Kidney (tissue), 14 donors: ENCODE results near the gene SCN5A. TPM values are rescaled to one million over a fixed set of nuclear protein-coding genes. Genes with fewer than 3 reads are reported as not detected.

Experiments
- DNase-seq, 5 donors: peaks; one replicate each; pipeline ENCODE4 v3.0.0-alpha.2; 2013 to 2020
- FAIRE-seq: peaks from 2 replicates; lab custom pipeline; 2012; peaks lifted over from hg19 to GRCh38; lab: Jason Lieb, UNC
- H3K27ac ChIP-seq, 2 donors: one replicate each; pipeline ENCODE4 v1.7.0; 2013; ENCODE audit warnings: low read depth in 2 of 2, low read length in 2 of 2, inconsistent platforms in 1 of 2
- H3K27me3 ChIP-seq: one replicate; pipeline ENCODE4 v1.7.1; 2013; ENCODE audit warnings: low read length, inconsistent platforms; ENCODE audit not compliant: control insufficient read depth, insufficient read depth
- H3K36me3 ChIP-seq, 3 donors: one replicate each; pipeline versions ENCODE4 v1.7.0 to v1.7.1; 2013; ENCODE audit warnings: low read length in 3 of 3, control low read depth in 1 of 3, inconsistent platforms in 1 of 3; ENCODE audit not compliant: insufficient read depth in 3 of 3, control insufficient read depth in 2 of 3
- H3K4me1 ChIP-seq, 3 donors: one replicate each; pipeline versions ENCODE4 v1.7.0 to v1.7.1; 2013; ENCODE audit warnings: low read length in 3 of 3, inconsistent platforms in 1 of 3, low read depth in 1 of 3; ENCODE audit not compliant: control insufficient read depth in 2 of 3, insufficient read depth in 2 of 3
- H3K4me3 ChIP-seq, 3 donors: one replicate each; pipeline versions ENCODE4 v1.7.0 to v1.8.1; 2013; ENCODE audit warnings: low read length in 3 of 3, control low read depth in 1 of 3, inconsistent platforms in 1 of 3
- H3K9ac ChIP-seq, 3 donors: one replicate each; pipeline versions ENCODE4 v1.7.0 to v1.7.1; 2013; ENCODE audit warnings: low read length in 3 of 3, control low read depth in 1 of 3, inconsistent platforms in 1 of 3
- H3K9me3 ChIP-seq, 3 donors: one replicate each; pipeline versions ENCODE4 v1.7.0 to v1.7.1; 2013; ENCODE audit warnings: low read length in 3 of 3, control low read depth in 1 of 3, inconsistent platforms in 1 of 3; ENCODE audit not compliant: control insufficient read depth in 2 of 3, insufficient read depth in 1 of 3
- intact Hi-C: fragments of 100-400 bp; cut with DNase I; formaldehyde crosslinking; loops from one replicate; pipeline ENCODE4 v1.11.1; 2022
- polyA plus RNA-seq: library from polyadenylated mRNA; stranded (reverse); fragments of 350-450 nt; fragmentation: Illumina TruSeq; extraction: RNeasy Lipid Tissue Mini Kit (QIAGEN cat#74804); gene quantifications from one replicate; pipeline ENCODE4 v1.2.3, GENCODE V29; 2014; ENCODE audit warnings: low read depth, low replicate concordance; ENCODE audit not compliant: insufficient read depth
- total RNA-seq: library from RNA; stranded (reverse); fragmentation: NEBNext Ultra II Directional; extraction: Animal tissue kit (Norgen Biotek cat#: 25700); gene quantifications from one replicate; pipeline ENCODE4 v1.2.1, GENCODE V29; 2021
- TF ChIP-seq, protein P1 (sequence below): IDR thresholded peaks from 3 replicates; pipeline ENCODE4 v1.5.1; 2012; ENCODE audit warnings: mild to moderate bottlenecking, moderate library complexity, borderline replicate concordance; ENCODE audit not compliant: insufficient read depth; ENCODE audit errors: extremely low read depth
- donor health status: control.
- donor health status: control.
- donor health status: control.
- donor health status: control.
- donor health status: control.
- donor health status: DM: yes; HTN: yes; CAD: no.
- donor health status: Normal renal cell carcinoma (clear cell type).

Gene SCN5A
- total and polyA plus RNA-seq, 2 donors from 2014 or later: 0.06 to 0.72 TPM

DNA sequence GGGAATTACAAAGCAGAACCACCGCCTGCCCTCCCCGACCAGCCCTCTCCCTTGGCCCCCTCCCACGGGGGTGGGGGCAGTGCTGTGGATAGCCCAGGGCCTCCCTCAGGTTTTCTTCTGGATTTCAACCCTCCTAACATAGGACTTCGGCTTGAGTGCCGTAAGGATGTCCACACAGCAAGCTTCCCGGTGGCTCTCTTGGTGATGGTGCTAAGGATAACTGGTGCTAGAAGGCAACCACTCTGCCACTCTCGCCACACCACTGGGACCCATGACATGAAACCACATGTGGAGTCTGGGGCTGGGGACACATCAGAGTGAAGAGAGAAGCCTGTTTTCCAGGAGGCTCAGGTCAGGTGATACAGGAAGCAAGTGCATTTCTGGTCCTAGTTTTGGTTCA is 35.4 kb downstream of the SCN5A start:
- H3K9me3 ChIP-seq: no peaks in the 10 kb centered on the region
- no peak overlapping the region for H3K9ac ChIP-seq
- H3K27ac ChIP-seq: no peak overlapping the region
- H3K4me1 ChIP-seq: no peaks in the 10 kb centered on the region
- DNase-seq: no peak
- intact Hi-C loops: no loop called here
- H3K36me3 ChIP-seq: no peaks in the 10 kb centered on the region
- no peak for FAIRE-seq
- TF ChIP-seq, protein P1, sequence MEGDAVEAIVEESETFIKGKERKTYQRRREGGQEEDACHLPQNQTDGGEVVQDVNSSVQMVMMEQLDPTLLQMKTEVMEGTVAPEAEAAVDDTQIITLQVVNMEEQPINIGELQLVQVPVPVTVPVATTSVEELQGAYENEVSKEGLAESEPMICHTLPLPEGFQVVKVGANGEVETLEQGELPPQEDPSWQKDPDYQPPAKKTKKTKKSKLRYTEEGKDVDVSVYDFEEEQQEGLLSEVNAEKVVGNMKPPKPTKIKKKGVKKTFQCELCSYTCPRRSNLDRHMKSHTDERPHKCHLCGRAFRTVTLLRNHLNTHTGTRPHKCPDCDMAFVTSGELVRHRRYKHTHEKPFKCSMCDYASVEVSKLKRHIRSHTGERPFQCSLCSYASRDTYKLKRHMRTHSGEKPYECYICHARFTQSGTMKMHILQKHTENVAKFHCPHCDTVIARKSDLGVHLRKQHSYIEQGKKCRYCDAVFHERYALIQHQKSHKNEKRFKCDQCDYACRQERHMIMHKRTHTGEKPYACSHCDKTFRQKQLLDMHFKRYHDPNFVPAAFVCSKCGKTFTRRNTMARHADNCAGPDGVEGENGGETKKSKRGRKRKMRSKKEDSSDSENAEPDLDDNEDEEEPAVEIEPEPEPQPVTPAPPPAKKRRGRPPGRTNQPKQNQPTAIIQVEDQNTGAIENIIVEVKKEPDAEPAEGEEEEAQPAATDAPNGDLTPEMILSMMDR: no peak
- H3K4me3 ChIP-seq: no peak overlapping the region
- H3K27me3 ChIP-seq: no peaks in the 10 kb centered on the region

DNA sequence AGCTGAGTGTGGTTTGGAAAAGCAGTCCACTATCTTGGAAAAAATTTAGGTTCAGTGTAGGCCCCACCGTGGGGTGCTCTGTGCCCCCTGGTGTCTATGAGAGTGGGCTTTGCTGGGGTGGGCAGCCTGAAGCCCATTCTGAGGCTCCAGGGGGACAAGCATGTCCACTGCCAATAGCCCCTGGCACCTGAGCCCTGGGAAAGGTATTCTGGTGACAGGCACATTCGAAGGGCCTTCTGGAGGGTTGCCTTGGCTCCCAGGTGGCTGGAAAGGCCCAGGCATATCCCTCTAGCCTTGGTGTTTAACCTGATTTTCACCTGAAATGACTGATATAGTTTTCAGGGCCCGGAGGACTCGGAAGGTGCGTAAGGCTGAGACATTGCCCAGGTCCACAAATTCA is 36.1 kb downstream of the SCN5A start:
- Histone ChIP-seq H3K9me3 (no peaks in the 10 kb centered on the region), H3K4me3 (no peak overlapping the region), H3K27me3 (no peaks in the 10 kb centered on the region), H3K9ac (no peak overlapping the region), H3K4me1 (no peaks in the 10 kb centered on the region), H3K27ac (no peak overlapping the region), H3K36me3 (no peaks in the 10 kb centered on the region)
- intact Hi-C loops: no loop called here
- TF ChIP-seq, protein P1: no peak
- FAIRE-seq (no peak), DNase-seq (no peak)

DNA sequence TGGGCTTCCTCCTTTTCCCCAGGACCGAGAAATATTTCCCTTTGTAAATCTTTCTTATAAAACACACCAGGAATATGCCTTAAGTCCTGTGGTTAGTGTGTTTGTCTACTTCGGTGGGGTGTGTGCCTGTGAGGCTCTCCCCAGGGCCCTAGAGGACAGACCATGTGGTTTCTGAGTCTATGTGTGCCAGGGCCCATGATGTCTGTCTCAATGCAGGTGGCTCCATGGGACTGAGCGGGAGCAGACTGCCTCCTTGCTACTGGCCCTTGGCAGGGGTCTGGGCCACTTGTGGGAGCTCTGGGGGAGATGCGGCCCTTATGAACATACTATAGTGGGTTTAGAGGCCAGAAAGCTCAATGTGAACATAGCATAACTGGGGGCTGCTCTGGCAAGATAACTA is 37.6 kb downstream of the SCN5A start:
- H3K4me1 ChIP-seq: no peaks in the 10 kb centered on the region
- H3K9me3 ChIP-seq: no peaks in the 10 kb centered on the region
- H3K36me3 ChIP-seq: no peaks in the 10 kb centered on the region
- DNase-seq: no peak
- no peak overlapping the region for H3K4me3 ChIP-seq
- no peaks in the 10 kb centered on the region for H3K27me3 ChIP-seq
- H3K9ac ChIP-seq: no peak overlapping the region
- FAIRE-seq: no peak
- TF ChIP-seq, protein P1: no peak
- intact Hi-C loops: no loop called here
- H3K27ac ChIP-seq: no peak overlapping the region

DNA sequence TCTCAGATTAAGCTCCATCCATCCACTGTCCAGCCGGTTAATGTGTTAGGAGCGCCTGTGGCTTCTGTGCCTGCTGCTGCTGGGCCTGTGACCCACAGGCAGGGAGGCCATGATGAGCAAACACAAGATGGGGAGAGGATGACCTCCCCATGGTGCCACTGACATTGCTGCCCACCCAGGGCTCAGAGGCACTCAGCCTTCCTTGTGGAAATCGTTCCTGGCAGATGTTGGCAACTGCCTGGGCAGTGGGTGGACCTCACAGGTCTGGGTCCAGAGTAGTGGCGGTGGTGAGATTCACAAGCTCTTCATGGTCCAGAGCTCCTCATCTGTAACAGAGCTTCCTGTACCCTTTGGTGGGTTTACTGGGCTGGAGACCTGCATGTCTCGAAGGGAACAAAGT is 38.6 kb downstream of the SCN5A start:
- FAIRE-seq (no peak), DNase-seq (no peak)
- no peaks in the 10 kb centered on the region for H3K27me3 ChIP-seq
- TF ChIP-seq, protein P1: no peak
- H3K36me3 ChIP-seq: no peaks in the 10 kb centered on the region
- no peak overlapping the region for H3K4me3 ChIP-seq
- intact Hi-C loops: no loop called here
- H3K9ac ChIP-seq: no peak overlapping the region
- H3K9me3 ChIP-seq: no peaks in the 10 kb centered on the region
- no peak overlapping the region for H3K27ac ChIP-seq
- H3K4me1 ChIP-seq: no peaks in the 10 kb centered on the region
